ENCODE measurements around the gene MARK2.

DNA sequence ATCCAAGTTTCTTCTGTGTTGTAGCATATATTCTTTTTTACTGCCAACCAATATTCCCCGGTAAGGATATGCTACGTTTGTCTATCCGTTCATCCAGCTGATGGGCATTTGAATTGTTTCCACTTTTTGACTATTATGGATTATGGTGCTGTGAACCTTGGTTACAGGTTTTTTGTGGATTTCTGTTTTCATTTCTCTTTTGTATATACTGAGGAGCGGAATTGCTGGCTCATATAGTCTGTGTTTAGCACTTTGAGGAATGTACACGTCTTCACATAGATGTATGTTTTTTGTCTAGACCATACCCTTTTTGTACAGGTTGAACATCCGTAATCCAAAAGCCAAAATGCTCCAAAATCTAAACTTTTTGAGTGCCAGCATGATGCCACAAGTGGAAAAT, 54.4 kb downstream of the MARK2 start:
- TF ChIP-seq, protein P1, sequence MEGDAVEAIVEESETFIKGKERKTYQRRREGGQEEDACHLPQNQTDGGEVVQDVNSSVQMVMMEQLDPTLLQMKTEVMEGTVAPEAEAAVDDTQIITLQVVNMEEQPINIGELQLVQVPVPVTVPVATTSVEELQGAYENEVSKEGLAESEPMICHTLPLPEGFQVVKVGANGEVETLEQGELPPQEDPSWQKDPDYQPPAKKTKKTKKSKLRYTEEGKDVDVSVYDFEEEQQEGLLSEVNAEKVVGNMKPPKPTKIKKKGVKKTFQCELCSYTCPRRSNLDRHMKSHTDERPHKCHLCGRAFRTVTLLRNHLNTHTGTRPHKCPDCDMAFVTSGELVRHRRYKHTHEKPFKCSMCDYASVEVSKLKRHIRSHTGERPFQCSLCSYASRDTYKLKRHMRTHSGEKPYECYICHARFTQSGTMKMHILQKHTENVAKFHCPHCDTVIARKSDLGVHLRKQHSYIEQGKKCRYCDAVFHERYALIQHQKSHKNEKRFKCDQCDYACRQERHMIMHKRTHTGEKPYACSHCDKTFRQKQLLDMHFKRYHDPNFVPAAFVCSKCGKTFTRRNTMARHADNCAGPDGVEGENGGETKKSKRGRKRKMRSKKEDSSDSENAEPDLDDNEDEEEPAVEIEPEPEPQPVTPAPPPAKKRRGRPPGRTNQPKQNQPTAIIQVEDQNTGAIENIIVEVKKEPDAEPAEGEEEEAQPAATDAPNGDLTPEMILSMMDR (optimal IDR thresholded peaks at IDR 0.05 in 1 of 3, IDR thresholded peaks at IDR 0.05 in 1 of 3, conservative IDR thresholded peaks at IDR 0.05 in 1 of 3; ENCODE audit: extremely low read depth in 1 of 3, insufficient read depth in 2 of 3, low read length in 3 of 3), result no peak
- no peak for TF ChIP-seq EZH2 (IDR thresholded peaks at IDR 0.05; ENCODE audit: low read length)

Data from keratinocyte (primary cell).